PFSK-1 (cell line): ENCODE data around the gene APOC4.

Experiments
- FOXP2 ChIP-seq: optimal IDR thresholded peaks from 2 replicates; pipeline ENCODE3; 2011; ENCODE audit warnings: borderline replicate concordance, control low read depth, inconsistent platforms; ENCODE audit not compliant: insufficient read depth; ENCODE audit errors: extremely low read length, extremely low read depth
- POLR2AphosphoS5 ChIP-seq: IDR thresholded peaks from 2 replicates; pipeline ENCODE4 v1.6.1; 2012; ENCODE audit warnings: low read depth, mild to moderate bottlenecking, control low read depth, low read length, moderate library complexity
- SIN3A ChIP-seq: IDR thresholded peaks from 2 replicates; pipeline ENCODE4 v1.6.1; 2012; ENCODE audit warnings: mild to moderate bottlenecking, low read length, moderate library complexity, borderline replicate concordance; ENCODE audit not compliant: insufficient read depth
- TAF1 ChIP-seq: IDR thresholded peaks from 2 replicates; pipeline ENCODE4 v1.6.1; 2012; ENCODE audit warnings: low read length, control low read depth, borderline replicate concordance; ENCODE audit not compliant: insufficient read depth
- TF ChIP-seq, protein P1 (sequence below), 2 experiments: IDR thresholded peaks; 2 replicates each; pipeline versions ENCODE4 v1.6.1 to v1.8.0; 2011 to 2012; ENCODE audit warnings: low read depth in 2 of 2, low read length in 2 of 2, control low read depth in 1 of 2, inconsistent platforms in 1 of 2, mild to moderate bottlenecking in 1 of 2, moderate library complexity in 1 of 2; ENCODE audit not compliant: insufficient read depth in 1 of 2

The APOC4 gene

DNA sequence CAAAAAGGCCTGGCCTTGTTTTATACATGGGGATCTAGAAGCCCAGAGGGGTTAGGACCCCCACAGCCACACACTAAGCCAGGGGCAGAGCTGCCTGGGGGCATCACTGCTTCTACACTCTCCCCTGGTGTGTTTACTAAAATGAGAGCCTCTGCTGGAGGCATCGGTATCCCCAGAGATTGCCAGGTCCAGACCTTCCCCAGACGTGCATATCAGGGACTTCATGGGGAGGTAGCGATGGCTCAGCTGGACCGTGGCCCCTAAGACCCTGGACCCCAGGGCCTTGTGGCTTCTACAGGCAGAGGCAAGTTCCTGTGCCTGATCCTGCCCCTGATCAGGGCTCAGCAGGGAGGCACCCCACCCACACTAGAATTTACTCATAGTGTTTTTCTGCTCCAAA lies 26.6 kb downstream of the APOC4 start:
- TF ChIP-seq SIN3A (no peak), TAF1 (no peak), POLR2AphosphoS5 (no peak), FOXP2 (no peak)
- TF ChIP-seq, protein P1, sequence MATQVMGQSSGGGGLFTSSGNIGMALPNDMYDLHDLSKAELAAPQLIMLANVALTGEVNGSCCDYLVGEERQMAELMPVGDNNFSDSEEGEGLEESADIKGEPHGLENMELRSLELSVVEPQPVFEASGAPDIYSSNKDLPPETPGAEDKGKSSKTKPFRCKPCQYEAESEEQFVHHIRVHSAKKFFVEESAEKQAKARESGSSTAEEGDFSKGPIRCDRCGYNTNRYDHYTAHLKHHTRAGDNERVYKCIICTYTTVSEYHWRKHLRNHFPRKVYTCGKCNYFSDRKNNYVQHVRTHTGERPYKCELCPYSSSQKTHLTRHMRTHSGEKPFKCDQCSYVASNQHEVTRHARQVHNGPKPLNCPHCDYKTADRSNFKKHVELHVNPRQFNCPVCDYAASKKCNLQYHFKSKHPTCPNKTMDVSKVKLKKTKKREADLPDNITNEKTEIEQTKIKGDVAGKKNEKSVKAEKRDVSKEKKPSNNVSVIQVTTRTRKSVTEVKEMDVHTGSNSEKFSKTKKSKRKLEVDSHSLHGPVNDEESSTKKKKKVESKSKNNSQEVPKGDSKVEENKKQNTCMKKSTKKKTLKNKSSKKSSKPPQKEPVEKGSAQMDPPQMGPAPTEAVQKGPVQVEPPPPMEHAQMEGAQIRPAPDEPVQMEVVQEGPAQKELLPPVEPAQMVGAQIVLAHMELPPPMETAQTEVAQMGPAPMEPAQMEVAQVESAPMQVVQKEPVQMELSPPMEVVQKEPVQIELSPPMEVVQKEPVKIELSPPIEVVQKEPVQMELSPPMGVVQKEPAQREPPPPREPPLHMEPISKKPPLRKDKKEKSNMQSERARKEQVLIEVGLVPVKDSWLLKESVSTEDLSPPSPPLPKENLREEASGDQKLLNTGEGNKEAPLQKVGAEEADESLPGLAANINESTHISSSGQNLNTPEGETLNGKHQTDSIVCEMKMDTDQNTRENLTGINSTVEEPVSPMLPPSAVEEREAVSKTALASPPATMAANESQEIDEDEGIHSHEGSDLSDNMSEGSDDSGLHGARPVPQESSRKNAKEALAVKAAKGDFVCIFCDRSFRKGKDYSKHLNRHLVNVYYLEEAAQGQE (IDR thresholded peaks at IDR 0.05; ENCODE audit: insufficient read depth in 1 of 2, low read depth in 2 of 2, low read length in 2 of 2): no peak

GRCh38 chr19:44969437-44969836 lies 27.4 kb downstream of the APOC4 start:
- TF ChIP-seq TAF1 (no peak), POLR2AphosphoS5 (no peak), SIN3A (no peak), FOXP2 (no peak)
- TF ChIP-seq, protein P1 (IDR thresholded peaks at IDR 0.05; ENCODE audit: insufficient read depth in 1 of 2, low read depth in 2 of 2, low read length in 2 of 2): no peak

GRCh38 chr19:44972802-44973201 lies 30.8 kb downstream of the APOC4 start:
- TF ChIP-seq TAF1 (no peak), SIN3A (no peak), POLR2AphosphoS5 (no peak), FOXP2 (no peak)
- TF ChIP-seq, protein P1 (IDR thresholded peaks at IDR 0.05; ENCODE audit: insufficient read depth in 1 of 2, low read depth in 2 of 2, low read length in 2 of 2): no peak

- no peak for TF ChIP-seq TAF1
- no peak for TF ChIP-seq FOXP2
- TF ChIP-seq SIN3A: no peak
- no peak for TF ChIP-seq POLR2AphosphoS5
- TF ChIP-seq, protein P1 (IDR thresholded peaks at IDR 0.05; ENCODE audit: insufficient read depth in 1 of 2, low read depth in 2 of 2, low read length in 2 of 2): no peak
These were observed 32.1 kb downstream of the APOC4 start for GRCh38 chr19:44973982-44974735.
